Pulmonary artery endothelial cell (primary cell): Measurements from ENCODE around the gene SLFNL1. TPM values are rescaled to one million over a fixed set of nuclear protein-coding genes. Genes with fewer than 3 reads are reported as not detected.

Experiments
- DNase-seq: peaks from one replicate; pipeline ENCODE4 v3.0.0-alpha.2; 2011; ENCODE audit warnings: low read depth, low spot score
- total RNA-seq: library from RNA; depleted of rRNA; stranded (reverse); fragments of >200 nt; gene quantifications from 2 replicates; pipeline ENCODE4 v1.2.3, GENCODE V29; 2014

SLFNL1 gene
- total RNA-seq, result 0.20 and 0.28 TPM in 2 replicates

- no peak for DNase-seq
Observed at GRCh38 chr1:41021526-41022308, at the start of gene SLFNL1. SLFNL1 (minus strand) TSS chr1:41021725; CDS start chr1:41020660, 1,065 bp downstream.

GRCh38 chr1:41056907-41057306, 35.4 kb upstream of the SLFNL1 start:
- DNase-seq, result no peak

DNA sequence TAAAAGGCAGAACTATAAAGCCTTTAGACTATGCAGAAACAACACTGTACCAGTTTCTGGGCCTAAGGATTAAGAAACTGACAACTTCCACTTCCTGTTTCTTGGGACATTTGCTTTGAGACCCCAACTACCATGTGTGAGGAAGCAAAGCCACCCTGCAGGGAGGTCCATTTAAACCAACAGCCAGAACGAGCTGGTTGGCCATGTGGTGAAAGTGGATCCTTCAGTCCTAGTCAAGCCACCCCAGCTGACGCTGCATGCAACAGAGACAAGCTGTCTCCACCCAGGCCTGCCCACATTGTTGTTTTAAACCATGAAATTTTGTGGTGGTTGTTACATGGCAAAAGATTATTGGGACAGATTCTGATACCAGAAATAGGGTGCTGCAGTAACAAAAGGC, 31.8 kb upstream of the SLFNL1 start:
- no peak for DNase-seq

GRCh38 chr1:41051022-41051421, 29.5 kb upstream of the SLFNL1 start:
- DNase-seq, result no peak

DNA sequence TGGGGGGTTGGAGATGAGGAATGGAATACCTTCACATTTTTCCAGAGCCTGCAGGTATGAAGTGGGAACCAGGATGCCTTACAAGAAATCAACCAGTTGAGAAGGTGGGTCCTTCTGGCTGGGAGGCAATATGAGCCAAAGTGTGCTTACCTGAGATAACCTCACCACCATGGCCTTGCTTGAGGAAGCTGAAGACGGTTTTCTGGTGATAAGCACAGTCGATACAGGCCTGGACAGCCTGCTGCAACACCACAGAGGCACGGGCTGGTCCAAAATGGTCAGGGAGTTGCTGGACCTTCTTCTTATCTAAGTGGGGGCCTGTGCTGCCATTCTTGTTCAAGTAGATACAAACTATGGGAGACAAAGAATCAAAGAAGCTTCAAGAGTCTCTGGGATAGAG, 27.0 kb upstream of the SLFNL1 start:
- no peak for DNase-seq

DNA sequence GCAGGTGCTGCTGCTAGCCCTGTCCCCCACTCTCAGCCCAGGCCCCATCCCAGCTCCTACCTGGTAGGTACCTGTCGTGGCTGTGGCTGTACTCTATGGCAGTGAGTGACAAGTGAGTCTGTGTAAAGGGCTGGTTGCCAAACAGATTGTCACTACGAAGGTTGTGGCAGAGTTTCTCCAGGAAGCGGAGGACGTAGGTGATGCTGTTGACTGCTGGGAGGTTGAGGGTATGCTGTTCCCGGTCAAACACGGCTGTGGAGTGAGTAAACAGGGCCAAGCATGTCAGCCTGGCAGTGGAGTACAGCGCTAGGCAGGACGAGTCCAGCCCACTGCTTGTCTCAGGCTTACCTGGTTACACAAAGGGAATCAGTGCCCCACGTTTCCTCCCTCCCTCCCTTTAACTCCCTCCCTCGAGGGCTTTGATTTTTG, 24.8 kb upstream of the SLFNL1 start:
- DNase-seq, result no peak

- peak; percentile 85 for DNase-seq
Observed at GRCh38 chr1:41045740-41046139, 24.2 kb upstream of the SLFNL1 start.

DNA sequence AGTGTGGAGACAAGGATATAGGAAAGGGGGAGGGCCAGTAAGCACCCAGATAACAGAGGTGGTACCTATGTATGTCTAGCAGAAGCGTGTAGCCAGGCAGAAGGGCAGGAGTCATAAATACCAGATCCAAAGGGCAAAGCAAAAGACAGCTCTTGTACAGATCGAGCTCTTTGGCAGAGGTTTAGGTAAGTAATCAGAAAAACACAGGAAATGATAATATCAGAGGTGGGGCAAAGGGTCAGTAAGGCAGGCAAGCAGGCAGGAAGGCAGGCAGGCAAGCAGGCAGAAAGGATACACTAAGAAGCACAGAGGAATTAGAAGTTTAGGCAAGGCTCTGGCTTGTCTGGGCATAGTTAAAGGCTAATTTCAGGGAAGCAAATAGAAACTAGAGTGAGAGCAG, 22.7 kb upstream of the SLFNL1 start:
- no peak for DNase-seq

DNA sequence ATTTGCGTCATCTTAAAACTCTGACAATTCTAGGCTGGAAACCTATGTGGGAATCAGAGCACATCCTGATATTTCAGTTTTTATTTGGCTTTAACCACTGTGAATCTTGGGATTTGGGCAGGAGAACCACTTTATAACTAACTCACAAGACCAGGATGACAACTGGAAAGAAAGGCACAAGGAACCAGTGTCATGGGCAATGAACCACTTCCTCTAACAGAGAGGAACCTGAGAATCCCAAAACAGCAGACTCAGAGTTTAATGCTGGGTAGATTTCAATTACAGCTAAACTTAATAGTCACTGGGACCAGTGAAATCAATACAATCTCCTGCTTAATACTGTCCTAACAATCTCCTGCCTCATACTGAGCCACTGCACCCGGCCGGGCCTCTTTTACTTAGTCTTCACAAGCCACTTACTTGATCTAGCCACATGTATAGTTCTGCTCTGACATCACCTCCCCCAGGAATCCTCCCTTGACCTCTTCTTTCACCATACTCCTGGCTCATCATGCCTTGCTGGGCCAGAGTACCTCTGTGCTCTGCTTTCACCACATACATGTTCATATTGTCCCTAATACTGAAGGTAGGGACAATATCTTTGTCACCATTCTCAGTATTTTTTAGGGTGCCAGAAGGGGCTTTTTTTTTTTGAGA, 20.2 kb upstream of the SLFNL1 start:
- DNase-seq, result no peak

DNA sequence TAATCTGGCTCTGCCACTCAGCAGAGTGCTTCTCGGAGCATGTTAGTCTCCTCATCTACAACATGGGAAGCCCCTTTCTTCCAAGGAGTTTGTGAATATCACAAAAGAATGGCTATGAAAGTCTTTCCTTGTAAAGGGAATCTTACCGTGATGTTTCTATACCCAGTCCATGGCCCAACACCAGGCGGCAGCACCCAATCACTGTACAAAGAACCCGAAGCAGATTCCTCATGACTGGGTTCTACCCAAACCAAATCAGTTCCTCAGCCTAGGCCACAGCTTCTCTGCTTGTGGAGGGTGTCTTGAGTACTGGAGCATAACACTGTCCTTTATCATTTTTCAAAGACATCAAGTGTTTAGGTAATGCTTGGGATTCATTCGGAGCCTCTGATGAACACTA, 16.6 kb upstream of the SLFNL1 start:
- no peak for DNase-seq

GRCh38 chr1:41037116-41037903, 15.8 kb upstream of the SLFNL1 start:
- DNase-seq, result no peak

DNA sequence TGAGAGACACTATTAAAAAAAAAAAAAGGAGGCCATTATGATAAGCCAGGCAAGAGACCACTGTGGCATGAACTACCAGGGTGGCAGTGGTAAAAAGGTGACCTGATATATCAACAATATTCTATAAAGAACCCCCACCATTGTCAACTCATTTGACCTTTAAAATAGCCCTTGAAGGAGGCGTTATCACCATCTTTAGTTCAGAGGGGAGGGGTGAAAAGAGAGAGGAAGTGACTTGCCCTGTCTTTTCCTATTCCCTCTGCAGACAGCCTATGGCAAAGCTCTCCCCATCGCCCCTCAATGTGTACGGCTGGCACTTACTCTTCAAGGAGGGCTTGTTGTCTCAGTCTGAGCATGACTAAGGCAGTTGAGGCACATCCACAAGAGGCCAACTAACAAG, 11.7 kb upstream of the SLFNL1 start:
- no peak for DNase-seq

DNA sequence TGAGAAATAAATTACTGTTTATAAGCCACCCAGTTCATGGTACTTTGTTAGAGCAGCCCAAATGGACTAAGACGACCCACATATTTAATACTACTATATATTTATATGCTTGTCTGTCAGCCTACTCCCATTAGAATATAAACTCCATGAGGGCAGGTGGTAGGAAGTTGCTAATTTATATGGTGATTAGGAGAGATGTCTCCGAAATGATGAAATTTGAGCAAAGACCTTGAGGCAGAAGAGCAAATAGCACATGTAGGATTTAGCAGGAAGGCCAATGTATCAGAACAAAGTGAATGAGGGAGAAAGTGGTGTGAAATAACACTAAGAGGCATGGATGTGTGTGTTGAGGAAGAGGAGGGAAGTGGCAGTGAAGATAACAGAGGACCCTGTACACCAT, 10.6 kb upstream of the SLFNL1 start:
- DNase-seq, result no peak

- no peak for DNase-seq
Observed at GRCh38 chr1:41030872-41031616, 9.5 kb upstream of the SLFNL1 start.

GRCh38 chr1:41028034-41028642, 6.6 kb upstream of the SLFNL1 start:
- no peak for DNase-seq

GRCh38 chr1:41025979-41026819, 4.7 kb upstream of the SLFNL1 start:
- no peak for DNase-seq

- no peak for DNase-seq
Observed at GRCh38 chr1:41024953-41025352, 3.4 kb upstream of the SLFNL1 start.

- DNase-seq, result no peak
Observed at GRCh38 chr1:41023279-41023990, 1.9 kb upstream of the SLFNL1 start.

- DNase-seq, result no peak
Observed at GRCh38 chr1:41022424-41022823, 899 bp upstream of the SLFNL1 start.

DNA sequence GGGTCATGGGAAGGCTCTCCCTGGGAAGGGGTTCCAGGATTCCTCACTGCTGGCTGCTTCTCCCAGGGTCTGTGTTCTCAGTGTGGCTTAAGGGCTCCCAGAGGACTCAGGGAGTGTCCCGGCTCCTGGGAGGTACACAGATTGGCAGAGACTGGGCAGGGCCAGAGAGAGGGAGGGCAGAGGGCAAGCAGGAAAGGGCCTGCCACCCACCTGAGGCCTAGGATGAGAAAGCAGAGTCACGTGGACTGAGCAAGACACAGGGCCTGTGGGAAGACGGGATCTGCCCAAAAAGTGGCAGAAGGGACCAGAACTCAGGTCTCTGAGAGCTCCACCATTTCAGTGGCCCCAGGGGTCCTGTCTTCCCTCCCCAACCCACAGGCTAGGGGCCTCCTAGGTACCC, 871 bp downstream of the SLFNL1 start:
- DNase-seq, result no peak
